Measurements from ENCODE around the gene TEF. TPM values are rescaled to one million over a fixed set of nuclear protein-coding genes. Genes with fewer than 3 reads are reported as not detected.

The TEF gene
- total and polyA plus RNA-seq, 4 donors = 5.7 to 16.2 (median 10.2) TPM

DNA sequence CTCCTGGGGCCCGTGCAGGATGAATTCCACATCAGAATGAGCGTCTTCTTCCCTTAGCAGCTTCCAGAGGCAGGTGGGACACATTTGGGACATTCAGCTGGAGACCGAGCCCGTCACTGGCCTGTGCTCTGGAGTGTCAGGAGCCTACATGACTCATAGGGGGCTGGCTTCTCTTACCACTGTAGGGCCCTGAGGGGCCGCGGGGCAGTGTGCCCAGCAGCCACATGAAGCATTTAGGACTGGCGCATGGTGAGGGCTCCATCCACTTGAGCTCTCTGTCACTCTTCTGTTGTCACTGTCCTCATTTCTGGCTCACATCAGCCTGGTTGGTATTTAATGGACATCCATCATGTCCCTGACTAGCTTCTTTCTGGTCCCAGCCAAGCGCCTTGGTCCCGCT lies 38.0 kb upstream of the TEF start (continued):
- TF ChIP-seq HNF4G (IDR thresholded peaks at IDR 0.05) (no peak), TAF1 (conservative IDR thresholded peaks at IDR 0.05) (no peak)

GRCh38 chr22:41344189-41344788 lies 37.5 kb upstream of the TEF start:
- TF ChIP-seq ATF3 (IDR thresholded peaks at IDR 0.05) (peak; percentile 90), NR2F2 (IDR thresholded peaks at IDR 0.05) (peak; percentile 88), RXRA (IDR thresholded peaks at IDR 0.05) (peak; percentile 99 to 100), FOXA1 (IDR thresholded peaks at IDR 0.05) (peak; percentile 54), HNF4G (IDR thresholded peaks at IDR 0.05) (peak; percentile 98), JUND (IDR thresholded peaks at IDR 0.05) (peak; percentile 65 to 90), YY1 (IDR thresholded peaks at IDR 0.05) (peak; percentile 74), FOXA2 (IDR thresholded peaks at IDR 0.05) (peak; percentile 57), EGR1 (IDR thresholded peaks at IDR 0.05; ENCODE audit: low read depth in 2 of 2) (peak; percentile 92 to 94), SP1 (IDR thresholded peaks at IDR 0.05) (peak; percentile 99), RAD21 (IDR thresholded peaks at IDR 0.05) (peak; percentile 53 to 63), REST (IDR thresholded peaks at IDR 0.05) (peak; percentile 51), GABPA (IDR thresholded peaks at IDR 0.05 in 1 of 2, conservative IDR thresholded peaks at IDR 0.05 in 1 of 2) (peak in 1 of 2 donors; percentile 44), TAF1 (conservative IDR thresholded peaks at IDR 0.05) (no peak), HNF4A (conservative IDR thresholded peaks at IDR 0.05) (peak; percentile 99 to 100)
- TF ChIP-seq, protein P1, sequence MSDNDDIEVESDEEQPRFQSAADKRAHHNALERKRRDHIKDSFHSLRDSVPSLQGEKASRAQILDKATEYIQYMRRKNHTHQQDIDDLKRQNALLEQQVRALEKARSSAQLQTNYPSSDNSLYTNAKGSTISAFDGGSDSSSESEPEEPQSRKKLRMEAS (IDR thresholded peaks at IDR 0.05) = peak; percentile 94
- TF ChIP-seq, protein P2, sequence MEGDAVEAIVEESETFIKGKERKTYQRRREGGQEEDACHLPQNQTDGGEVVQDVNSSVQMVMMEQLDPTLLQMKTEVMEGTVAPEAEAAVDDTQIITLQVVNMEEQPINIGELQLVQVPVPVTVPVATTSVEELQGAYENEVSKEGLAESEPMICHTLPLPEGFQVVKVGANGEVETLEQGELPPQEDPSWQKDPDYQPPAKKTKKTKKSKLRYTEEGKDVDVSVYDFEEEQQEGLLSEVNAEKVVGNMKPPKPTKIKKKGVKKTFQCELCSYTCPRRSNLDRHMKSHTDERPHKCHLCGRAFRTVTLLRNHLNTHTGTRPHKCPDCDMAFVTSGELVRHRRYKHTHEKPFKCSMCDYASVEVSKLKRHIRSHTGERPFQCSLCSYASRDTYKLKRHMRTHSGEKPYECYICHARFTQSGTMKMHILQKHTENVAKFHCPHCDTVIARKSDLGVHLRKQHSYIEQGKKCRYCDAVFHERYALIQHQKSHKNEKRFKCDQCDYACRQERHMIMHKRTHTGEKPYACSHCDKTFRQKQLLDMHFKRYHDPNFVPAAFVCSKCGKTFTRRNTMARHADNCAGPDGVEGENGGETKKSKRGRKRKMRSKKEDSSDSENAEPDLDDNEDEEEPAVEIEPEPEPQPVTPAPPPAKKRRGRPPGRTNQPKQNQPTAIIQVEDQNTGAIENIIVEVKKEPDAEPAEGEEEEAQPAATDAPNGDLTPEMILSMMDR (IDR thresholded peaks at IDR 0.05; ENCODE audit: low read depth, low read length, missing input control) = no peak
- TF ChIP-seq, protein P3, sequence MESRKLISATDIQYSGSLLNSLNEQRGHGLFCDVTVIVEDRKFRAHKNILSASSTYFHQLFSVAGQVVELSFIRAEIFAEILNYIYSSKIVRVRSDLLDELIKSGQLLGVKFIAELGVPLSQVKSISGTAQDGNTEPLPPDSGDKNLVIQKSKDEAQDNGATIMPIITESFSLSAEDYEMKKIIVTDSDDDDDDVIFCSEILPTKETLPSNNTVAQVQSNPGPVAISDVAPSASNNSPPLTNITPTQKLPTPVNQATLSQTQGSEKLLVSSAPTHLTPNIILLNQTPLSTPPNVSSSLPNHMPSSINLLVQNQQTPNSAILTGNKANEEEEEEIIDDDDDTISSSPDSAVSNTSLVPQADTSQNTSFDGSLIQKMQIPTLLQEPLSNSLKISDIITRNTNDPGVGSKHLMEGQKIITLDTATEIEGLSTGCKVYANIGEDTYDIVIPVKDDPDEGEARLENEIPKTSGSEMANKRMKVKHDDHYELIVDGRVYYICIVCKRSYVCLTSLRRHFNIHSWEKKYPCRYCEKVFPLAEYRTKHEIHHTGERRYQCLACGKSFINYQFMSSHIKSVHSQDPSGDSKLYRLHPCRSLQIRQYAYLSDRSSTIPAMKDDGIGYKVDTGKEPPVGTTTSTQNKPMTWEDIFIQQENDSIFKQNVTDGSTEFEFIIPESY (IDR thresholded peaks at IDR 0.05) = no peak
- peak; percentile 58 for DNase-seq (ENCODE audit: low spot score)
- H3K4me1 ChIP-seq (ENCODE audit: control insufficient read depth in 4 of 4, insufficient read depth in 4 of 4, low read length in 3 of 4) = peaks cover 17 to 69% (median 59%) of the 10 kb centered on the region in 4 donors

More at GRCh38 chr22:41344189-41344788, 37.5 kb upstream of the TEF start:
- H3K36me3 ChIP-seq (ENCODE audit: control insufficient read depth in 4 of 4, insufficient read depth in 3 of 4, low read depth in 1 of 4, low read length in 3 of 4) = peaks cover 9 to 45% (median 18%) of the 10 kb centered on the region in 4 donors
- 43% methylated on average over 11 of the region's 11 CpGs for WGBS
- no peaks in the 10 kb centered on the region for H3K27me3 ChIP-seq (ENCODE audit: control insufficient read depth in 4 of 4, insufficient read depth in 4 of 4, low read length in 3 of 4)
- peak overlapping the region in 1 of 2 donors; percentile 9 for H3K9ac ChIP-seq (ENCODE audit: low read depth in 1 of 2, low read length in 2 of 2)
- peak overlapping the region; percentile 49 to 82 for H3K27ac ChIP-seq (ENCODE audit: low read depth in 1 of 2, low read length in 2 of 2)
- no peak overlapping the region for H3K4me3 ChIP-seq (ENCODE audit: low read depth in 1 of 3, low read length in 3 of 3)
- H3K9me3 ChIP-seq (ENCODE audit: control insufficient read depth in 4 of 4, low read length in 3 of 4) = no peaks in the 10 kb centered on the region
